Tongue (tissue), 2 donors: ENCODE measurements around the gene TMPRSS11B. TPM values are rescaled to one million over a fixed set of nuclear protein-coding genes. Genes with fewer than 3 reads are reported as not detected.
"Not testable (repeated sequence)": the region's sequence is repeated elsewhere in the genome, so short reads cannot be mapped to it uniquely, and the experiment has no call there.

Experiments used
- DNase-seq: peaks from one replicate; pipeline ENCODE4 v3.0.0-alpha.2; 2015
- total RNA-seq: library from RNA; depleted of rRNA; stranded (reverse); fragments of >200 nt; gene quantifications from one replicate; pipeline ENCODE4 v1.2.3, GENCODE V29; 2014

The TMPRSS11B gene
- total RNA-seq, 1 donor from 2014 or later = 84.9 TPM

- DNase-seq = peak; percentile 24
Measured at GRCh38 chr4:68216501-68216900, 29.0 kb downstream of the TMPRSS11B start.

GRCh38 chr4:68209003-68209402, 36.5 kb downstream of the TMPRSS11B start:
- DNase-seq = no peak

- DNase-seq = not testable (repeated sequence)
Measured at GRCh38 chr4:68194305-68194704, 51.2 kb downstream of the TMPRSS11B start.

- no peak for DNase-seq
Measured at GRCh38 chr4:68193194-68193593, 52.3 kb downstream of the TMPRSS11B start.

- DNase-seq = no peak
Measured at GRCh38 chr4:68187145-68187544, 58.3 kb downstream of the TMPRSS11B start.

GRCh38 chr4:68184923-68185322, 60.6 kb downstream of the TMPRSS11B start:
- no peak for DNase-seq

- DNase-seq = no peak
Measured at GRCh38 chr4:68183417-68183816, 62.1 kb downstream of the TMPRSS11B start.

- no peak for DNase-seq
Measured at GRCh38 chr4:68182382-68182820, 63.1 kb downstream of the TMPRSS11B start.

GRCh38 chr4:68180849-68181526, 64.5 kb downstream of the TMPRSS11B start:
- peak; percentile 5 for DNase-seq

GRCh38 chr4:68176904-68177303, 68.6 kb downstream of the TMPRSS11B start:
- no peak for DNase-seq

Other genes with a start within 250 kb of the TMPRSS11B start
- gene TMPRSS11F, start 115.8 kb downstream of the TMPRSS11B start, total RNA-seq = 0.72 TPM
- gene YTHDC1, start 104.4 kb upstream of the TMPRSS11B start, total RNA-seq = 97.2 TPM
- gene TMPRSS11E, start 201.8 kb upstream of the TMPRSS11B start, total RNA-seq = 3.5 TPM